Activated naive CD4-positive, alpha-beta T cell treated with anti-CD3 and anti-CD28 coated beads for 36 hours (primary cell): ENCODE results near the gene PIP5KL1. TPM values are rescaled to one million over a fixed set of nuclear protein-coding genes. Genes with fewer than 3 reads are reported as not detected.

Experiments
- CTCF ChIA-PET: fragments of 350-600 bp; sonication (Branson Sonifier 250); formaldehyde crosslinking; loops from one replicate; lab custom pipeline; 2021; ENCODE audit warnings: antibody characterized with exemption; lab: Charles Lee
- DNase-seq: peaks from one replicate; pipeline ENCODE4 v3.0.0-alpha.2; 2020
- H3K27ac Mint-ChIP-seq: one replicate; pipeline ENCODE4 v1.8.0; 2021; ENCODE audit warnings: mild to moderate bottlenecking, mixed read lengths
- H3K27me3 Mint-ChIP-seq: one replicate; pipeline ENCODE4 v1.8.0; 2021; ENCODE audit warnings: low read depth, mixed read lengths
- H3K36me3 Mint-ChIP-seq: one replicate; pipeline ENCODE4 v1.8.0; 2021; ENCODE audit warnings: low read depth, mixed read lengths
- H3K4me1 Mint-ChIP-seq: one replicate; pipeline ENCODE4 v1.8.0; 2021; ENCODE audit warnings: low read depth, mixed read lengths
- H3K4me3 Mint-ChIP-seq: one replicate; pipeline ENCODE4 v1.8.0; 2021; ENCODE audit warnings: mild to moderate bottlenecking, moderate library complexity, mixed read lengths
- H3K9me3 Mint-ChIP-seq: one replicate; pipeline ENCODE4 v1.8.0; 2021; ENCODE audit warnings: mixed read lengths
- intact Hi-C: fragments of 100-400 bp; cut with micrococcal nuclease; formaldehyde crosslinking; loops from one replicate; pipeline ENCODE4 v1.15.1; 2023
- total RNA-seq, 2 experiments: library from RNA; stranded (reverse); gene quantifications; one replicate each; pipeline ENCODE4 v1.2.3, GENCODE V29; 2021

Gene PIP5KL1
- total RNA-seq, 2 experiments from 2014 or later = 1.1 to 1.8 TPM

DNA sequence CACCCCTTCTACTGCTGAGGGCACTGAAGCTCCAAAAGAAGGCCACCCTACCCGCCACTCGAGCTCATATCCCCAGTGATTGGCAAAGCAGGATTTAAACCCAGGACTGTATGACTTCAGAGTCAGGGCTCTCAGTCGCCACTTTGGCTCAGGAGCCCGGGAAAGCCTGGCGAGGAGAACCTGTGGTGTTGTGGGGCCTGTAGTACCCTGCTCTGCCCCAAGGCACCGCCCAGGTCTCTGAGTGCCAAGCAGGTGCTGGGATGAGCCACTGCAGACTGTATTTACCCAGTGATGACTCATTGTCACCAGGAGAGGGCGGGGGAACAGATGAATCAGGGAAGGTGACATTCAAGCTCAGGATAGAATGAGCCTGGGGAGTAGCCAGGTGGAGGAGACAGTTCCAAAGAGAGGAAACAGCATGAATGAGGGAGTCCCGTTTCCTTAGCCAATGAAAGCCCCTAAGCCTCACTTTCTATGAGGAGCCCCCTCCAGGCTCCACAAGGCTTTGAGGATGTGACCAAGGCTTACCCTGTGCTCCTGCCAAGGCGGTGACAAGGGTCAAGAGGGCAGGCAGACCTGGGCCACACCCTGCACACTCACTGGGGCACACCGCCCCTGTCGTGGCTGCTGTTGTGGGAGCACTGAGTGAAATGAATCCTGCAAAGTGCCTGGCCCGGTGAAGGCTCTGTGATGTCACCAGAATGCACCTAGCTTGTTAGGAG, 24.9 kb upstream of the PIP5KL1 start:
- intact Hi-C loops = loop anchor here (1.0 to 5.0 kb wide), 8 partner anchors 12 to 137 kb away; partner anchors contain the start of genes DPM2 and NAIF1
- Mint-ChIP-seq H3K9me3 (no peaks in the 10 kb centered on the region), H3K27ac (peak overlapping the region; percentile 95), H3K4me3 (peak overlapping the region; percentile 10), H3K4me1 (peaks cover 96% of the 10 kb centered on the region), H3K36me3 (peaks cover 16% of the 10 kb centered on the region), H3K27me3 (no peaks in the 10 kb centered on the region)
- DNase-seq = peak; percentile 96
- CTCF ChIA-PET = interaction anchor here (0.6 to 8.9 kb wide), 15 partner anchors 9 to 164 kb away, joined by 3 to 120 read pairs (median 5); partner anchors contain the start of gene EEIG1

GRCh38 chr9:127954831-127955293, 24.3 kb upstream of the PIP5KL1 start:
- Mint-ChIP-seq H3K4me3 (peak overlapping the region; percentile 3), H3K36me3 (peaks cover 14% of the 10 kb centered on the region), H3K9me3 (no peaks in the 10 kb centered on the region), H3K27ac (peak overlapping the region; percentile 95), H3K4me1 (peaks cover 95% of the 10 kb centered on the region), H3K27me3 (no peaks in the 10 kb centered on the region)
- DNase-seq = no peak
- intact Hi-C loops = loop anchor here (1.0 to 5.0 kb wide), 8 partner anchors 12 to 137 kb away; partner anchors contain the start of genes DPM2 and NAIF1
- CTCF ChIA-PET = interaction anchor here (0.6 to 8.9 kb wide), 13 partner anchors 10 to 163 kb away, joined by 3 to 120 read pairs (median 7); partner anchors contain the start of gene EEIG1

GRCh38 chr9:127953768-127954505, 23.4 kb upstream of the PIP5KL1 start:
- no peak overlapping the region for H3K4me3 Mint-ChIP-seq

GRCh38 chr9:127953154-127953553, 22.6 kb upstream of the PIP5KL1 start:
- H3K9me3 Mint-ChIP-seq = no peaks in the 10 kb centered on the region
- no peak overlapping the region for H3K4me3 Mint-ChIP-seq
- no peaks in the 10 kb centered on the region for H3K27me3 Mint-ChIP-seq
- peak overlapping the region; percentile 95 for H3K27ac Mint-ChIP-seq
- intact Hi-C loops = no loop called here
- peaks cover 89% of the 10 kb centered on the region for H3K4me1 Mint-ChIP-seq
- H3K36me3 Mint-ChIP-seq = peaks cover 12% of the 10 kb centered on the region
- CTCF ChIA-PET = interaction anchor here (0.5 to 8.9 kb wide), 7 partner anchors 10 to 131 kb away, joined by 3 to 111 read pairs (median 5); no protein-coding TSS in a partner anchor
- DNase-seq = no peak

More at GRCh38 chr9:127953768-127954505, 23.4 kb upstream of the PIP5KL1 start:
- Mint-ChIP-seq H3K27me3 (no peaks in the 10 kb centered on the region), H3K27ac (peak overlapping the region; percentile 95), H3K9me3 (no peaks in the 10 kb centered on the region), H3K36me3 (peaks cover 9% of the 10 kb centered on the region), H3K4me1 (peaks cover 92% of the 10 kb centered on the region)
- intact Hi-C loops = loop anchor here (2.0 kb wide), 1 partner anchor 17 kb away; the partner anchor contains the start of gene DPM2
- CTCF ChIA-PET = interaction anchor here (1.5 to 8.9 kb wide), 7 partner anchors 11 to 164 kb away, joined by 5 to 120 read pairs (median 22); partner anchors contain the start of gene EEIG1
- DNase-seq = peak; percentile 69

- no peak overlapping the region for H3K4me3 Mint-ChIP-seq
- H3K36me3 Mint-ChIP-seq = peaks cover 11% of the 10 kb centered on the region
- peak; percentile 20 for DNase-seq
- H3K4me1 Mint-ChIP-seq = peaks cover 79% of the 10 kb centered on the region
- H3K27ac Mint-ChIP-seq = peak overlapping the region; percentile 84
- H3K27me3 Mint-ChIP-seq = no peaks in the 10 kb centered on the region
- CTCF ChIA-PET = interaction anchor here (1.8 to 5.2 kb wide), 2 partner anchors 27 to 84 kb away, joined by 5 to 43 read pairs; no protein-coding TSS in a partner anchor
- intact Hi-C loops = no loop called here
- H3K9me3 Mint-ChIP-seq = no peaks in the 10 kb centered on the region
Measured at GRCh38 chr9:127950513-127951289, 20.1 kb upstream of the PIP5KL1 start.

DNA sequence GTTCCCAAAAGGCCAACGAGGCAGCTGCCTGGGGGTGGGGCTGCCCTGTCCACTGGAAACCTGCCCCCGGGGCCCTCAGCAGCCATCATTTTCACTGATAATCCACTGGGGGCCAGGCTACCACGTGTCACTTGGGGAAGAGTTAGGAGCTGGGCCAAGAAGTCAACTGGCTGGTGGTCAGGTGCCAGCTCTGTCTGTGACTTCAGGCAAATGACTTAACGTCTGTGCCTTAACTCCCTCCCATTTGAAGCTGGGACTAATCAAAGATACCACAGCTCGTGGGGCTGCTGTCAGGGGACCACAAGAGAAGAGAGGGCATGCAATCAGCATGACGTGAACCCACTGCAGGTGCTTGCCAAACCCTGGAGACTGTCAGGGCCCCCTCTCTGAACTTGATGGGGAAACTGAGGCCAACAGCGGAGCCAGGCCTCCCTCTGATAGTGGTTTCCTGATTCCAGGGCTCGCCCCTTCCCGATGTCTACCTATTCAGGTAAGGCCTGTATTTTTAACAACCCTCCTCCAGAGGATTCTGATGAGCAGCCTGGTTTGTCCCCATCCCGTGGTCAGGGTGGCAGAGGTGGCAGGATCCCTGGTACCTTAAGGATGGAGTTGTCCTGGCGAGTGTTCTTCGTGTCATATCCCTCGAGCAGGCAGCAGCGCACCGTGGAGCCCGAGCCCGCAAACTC, 19.4 kb upstream of the PIP5KL1 start:
- no peaks in the 10 kb centered on the region for H3K9me3 Mint-ChIP-seq
- peaks cover 73% of the 10 kb centered on the region for H3K4me1 Mint-ChIP-seq
- peaks cover 11% of the 10 kb centered on the region for H3K36me3 Mint-ChIP-seq
- no peak for DNase-seq
- CTCF ChIA-PET = interaction anchor here (0.9 to 5.2 kb wide), 4 partner anchors 24 to 168 kb away, joined by 3 to 43 read pairs (median 4); no protein-coding TSS in a partner anchor
- intact Hi-C loops = no loop called here
- peak overlapping the region; percentile 84 for H3K27ac Mint-ChIP-seq
- no peak overlapping the region for H3K4me3 Mint-ChIP-seq
- no peaks in the 10 kb centered on the region for H3K27me3 Mint-ChIP-seq

DNA sequence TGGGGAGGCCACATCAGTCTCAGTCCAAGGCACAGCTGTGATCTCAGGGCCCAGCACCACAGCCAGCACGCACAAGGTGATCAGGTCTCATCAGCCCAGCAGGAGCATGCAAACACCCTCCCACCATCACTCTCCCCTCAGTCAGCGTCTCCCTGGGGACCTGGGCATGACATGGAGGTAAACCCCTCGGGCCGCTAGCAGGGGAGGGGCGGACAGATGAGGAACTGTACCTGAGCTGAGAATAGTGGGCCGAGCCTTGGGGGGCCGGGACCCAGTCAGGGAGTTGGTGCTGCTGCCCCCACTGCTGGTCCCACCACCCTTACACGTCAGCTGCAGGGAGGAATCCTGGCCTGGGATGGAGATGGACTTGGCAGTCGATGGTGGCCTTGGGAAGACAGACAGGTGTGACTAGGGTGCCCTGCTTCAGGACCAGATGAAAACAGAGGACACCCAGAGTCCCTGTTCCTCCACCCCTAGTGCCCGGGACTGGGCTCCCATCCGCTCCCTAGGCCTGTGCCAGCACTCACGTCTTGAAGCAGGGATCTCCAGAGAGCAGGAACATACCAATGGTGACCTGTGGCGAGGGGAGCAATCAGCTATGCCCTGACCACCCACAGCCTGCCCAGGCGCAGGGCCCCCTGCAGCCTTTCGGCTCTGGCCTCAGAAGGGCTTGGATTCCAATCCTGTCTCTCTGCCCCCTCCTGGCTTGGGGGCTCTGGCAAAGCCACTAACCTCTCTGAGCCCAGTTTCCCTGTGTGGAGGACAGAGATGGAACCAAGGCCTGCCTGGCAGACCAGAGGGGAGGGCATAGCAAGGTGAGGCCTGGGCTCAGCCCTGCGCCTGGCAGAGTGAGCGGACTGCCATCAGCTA, 17.5 kb upstream of the PIP5KL1 start:
- Mint-ChIP-seq H3K4me1 (peaks cover 69% of the 10 kb centered on the region), H3K9me3 (no peaks in the 10 kb centered on the region), H3K4me3 (no peak overlapping the region), H3K27me3 (no peaks in the 10 kb centered on the region), H3K36me3 (peaks cover 20% of the 10 kb centered on the region), H3K27ac (peak overlapping the region; percentile 84)
- CTCF ChIA-PET = interaction anchor here (0.6 to 9.4 kb wide), 5 partner anchors 10 to 86 kb away, joined by 3 to 120 read pairs (median 3); no protein-coding TSS in a partner anchor
- intact Hi-C loops = no loop called here
- no peak for DNase-seq

- H3K27me3 Mint-ChIP-seq = no peaks in the 10 kb centered on the region
- peaks cover 62% of the 10 kb centered on the region for H3K4me1 Mint-ChIP-seq
- H3K4me3 Mint-ChIP-seq = no peak overlapping the region
- no peak for DNase-seq
- CTCF ChIA-PET = interaction anchor here (8.8 to 9.4 kb wide), 2 partner anchors 11 to 87 kb away, joined by 120 to 212 read pairs; no protein-coding TSS in a partner anchor
- intact Hi-C loops = no loop called here
- no peaks in the 10 kb centered on the region for H3K9me3 Mint-ChIP-seq
- peak overlapping the region; percentile 77 for H3K27ac Mint-ChIP-seq
- peaks cover 29% of the 10 kb centered on the region for H3K36me3 Mint-ChIP-seq
Measured at GRCh38 chr9:127946728-127947127, 16.2 kb upstream of the PIP5KL1 start.

DNA sequence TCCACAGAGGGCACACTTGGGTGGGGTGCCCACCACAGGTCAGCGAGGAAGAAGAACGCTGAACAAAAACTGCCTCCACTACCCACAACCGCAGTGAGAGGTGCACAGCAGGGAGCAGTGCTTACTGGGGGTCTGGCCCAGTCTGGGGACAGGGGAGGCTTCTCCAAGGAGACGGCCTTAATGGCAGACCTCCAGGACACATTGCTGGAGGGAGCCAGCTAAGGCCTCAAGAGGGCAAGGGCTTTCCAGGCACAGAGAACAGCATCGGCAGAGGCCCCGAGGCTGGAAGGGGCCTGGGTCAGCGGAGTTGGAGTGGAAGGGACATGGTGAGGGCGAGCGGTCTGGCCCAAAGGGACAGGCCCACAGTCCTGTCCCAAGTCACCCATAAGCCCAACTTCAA, 15.4 kb upstream of the PIP5KL1 start:
- no peak for DNase-seq
- no peak overlapping the region for H3K4me3 Mint-ChIP-seq
- H3K4me1 Mint-ChIP-seq = peaks cover 54% of the 10 kb centered on the region
- H3K27me3 Mint-ChIP-seq = no peaks in the 10 kb centered on the region
- H3K27ac Mint-ChIP-seq = peak overlapping the region; percentile 77
- CTCF ChIA-PET = interaction anchor here (8.8 to 9.4 kb wide), 2 partner anchors 12 to 88 kb away, joined by 120 to 212 read pairs; no protein-coding TSS in a partner anchor
- H3K36me3 Mint-ChIP-seq = peaks cover 27% of the 10 kb centered on the region
- intact Hi-C loops = no loop called here
- H3K9me3 Mint-ChIP-seq = no peaks in the 10 kb centered on the region

GRCh38 chr9:127945338-127945737, 14.8 kb upstream of the PIP5KL1 start:
- Mint-ChIP-seq H3K4me1 (peaks cover 48% of the 10 kb centered on the region), H3K27me3 (no peaks in the 10 kb centered on the region), H3K4me3 (no peak overlapping the region), H3K27ac (peak overlapping the region; percentile 46), H3K36me3 (peaks cover 26% of the 10 kb centered on the region), H3K9me3 (no peaks in the 10 kb centered on the region)
- DNase-seq = no peak
- intact Hi-C loops = no loop called here
- CTCF ChIA-PET = interaction anchor here (1.0 to 9.4 kb wide), 4 partner anchors 12 to 173 kb away, joined by 5 to 212 read pairs (median 98); partner anchors contain the start of gene EEIG1
